ENCODE data around the gene UST.
"Not testable (repeated sequence)": the region's sequence is repeated elsewhere in the genome, so short reads cannot be mapped to it uniquely, and the experiment has no call there.

The UST gene

DNA sequence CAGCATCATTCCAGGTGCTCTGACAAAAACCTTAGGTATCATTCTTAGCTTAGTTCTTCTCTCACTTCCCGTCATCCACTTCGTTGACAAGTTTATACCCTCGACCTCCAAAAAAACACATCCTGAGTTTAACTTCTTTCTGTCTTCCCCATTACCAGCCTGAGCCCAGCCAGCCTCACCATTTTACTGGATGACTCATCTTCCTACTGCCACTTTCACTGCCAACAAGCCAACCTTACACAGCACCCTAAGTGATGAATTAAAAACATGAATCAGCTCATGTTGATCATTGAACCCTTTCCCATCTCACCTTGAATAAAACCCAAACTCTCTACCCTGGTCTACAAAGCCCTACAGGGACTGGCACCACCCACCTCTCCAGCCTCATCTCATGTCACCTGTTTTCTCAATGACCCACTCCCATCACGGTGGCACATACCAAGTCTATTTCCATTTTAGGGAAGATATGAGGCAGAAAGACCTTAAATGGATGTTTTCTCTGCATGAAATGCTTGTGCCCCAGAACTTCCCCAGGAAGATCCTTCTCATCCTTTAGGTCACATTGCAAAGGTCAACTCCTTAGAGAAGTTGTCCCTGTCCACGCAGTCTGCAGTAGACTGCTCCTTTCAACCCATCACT, 9.9 kb upstream of the UST start:
- no peak for DNase-seq

DNA sequence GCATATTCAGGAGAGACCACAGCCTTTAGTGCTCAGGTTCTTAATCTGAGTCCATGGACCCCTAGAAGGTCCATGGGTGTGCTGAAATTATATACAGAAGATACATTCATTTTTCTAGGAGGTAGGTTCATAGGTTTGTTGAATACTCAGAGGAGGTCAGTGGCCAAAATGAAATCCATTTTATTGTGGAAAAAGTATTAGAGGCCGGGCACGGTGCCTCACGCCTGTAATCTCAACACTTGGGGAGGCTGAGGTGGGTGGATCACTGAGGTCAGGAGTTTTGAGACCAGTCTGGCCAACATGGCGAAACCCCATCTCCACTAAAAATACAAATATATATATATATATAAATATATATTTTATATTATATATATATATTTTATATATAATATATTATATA, 9.0 kb upstream of the UST start:
- DNase-seq = no peak

DNA sequence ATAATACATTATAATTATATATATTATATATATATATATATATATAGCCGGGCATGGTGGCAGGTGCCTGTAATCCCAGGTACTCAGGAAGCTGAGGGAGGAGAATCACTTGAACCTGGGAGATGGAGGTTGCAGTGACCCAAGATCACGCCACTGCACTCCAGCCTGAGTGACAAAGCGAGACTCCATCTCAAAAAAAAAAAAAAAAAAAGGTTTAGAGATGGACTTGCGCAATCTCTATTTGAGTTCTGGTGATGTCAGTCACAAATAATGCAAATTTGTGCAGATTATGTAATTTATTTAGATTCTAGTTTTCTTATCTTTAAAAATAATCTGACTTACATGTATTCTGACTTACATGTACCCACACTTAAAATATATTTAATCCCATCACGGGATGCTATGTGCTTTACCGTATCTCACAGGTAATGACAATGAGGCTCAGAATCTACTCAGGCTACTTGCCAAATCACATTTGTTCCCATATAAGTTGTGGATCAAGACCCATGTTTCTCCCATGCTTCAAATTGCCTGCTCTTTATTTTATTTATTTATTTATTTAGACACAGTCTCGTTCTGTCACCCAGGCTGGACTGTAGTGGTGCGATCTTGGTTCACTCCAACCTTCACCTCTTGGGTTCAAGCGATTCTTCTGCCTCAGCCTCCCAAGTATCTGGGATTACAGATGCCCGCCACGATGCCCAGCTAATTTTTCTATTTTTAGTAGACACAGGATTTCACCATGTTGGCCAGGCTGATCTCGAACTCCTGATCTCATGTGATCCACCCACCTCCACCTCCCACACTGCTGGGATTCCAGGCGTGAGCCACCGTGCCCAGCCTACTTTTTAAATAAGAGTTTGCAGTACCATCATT, 7.6 kb upstream of the UST start:
- no peak for DNase-seq

DNA sequence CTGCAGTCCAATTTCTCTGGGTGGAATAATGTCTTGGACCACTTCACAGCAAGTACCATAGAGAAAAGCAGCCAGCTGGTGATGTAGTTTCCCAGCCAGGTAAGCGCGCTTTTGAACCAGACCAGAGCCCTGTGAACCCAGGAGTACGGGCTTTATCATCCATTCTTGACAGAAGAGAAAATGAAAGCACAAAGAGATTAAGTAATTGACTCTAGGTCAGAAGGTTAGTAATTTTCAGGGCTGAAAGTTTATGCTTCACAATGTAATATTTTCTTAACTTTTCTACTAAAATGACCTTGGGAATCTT, 7.1 kb upstream of the UST start:
- DNase-seq = no peak

DNA sequence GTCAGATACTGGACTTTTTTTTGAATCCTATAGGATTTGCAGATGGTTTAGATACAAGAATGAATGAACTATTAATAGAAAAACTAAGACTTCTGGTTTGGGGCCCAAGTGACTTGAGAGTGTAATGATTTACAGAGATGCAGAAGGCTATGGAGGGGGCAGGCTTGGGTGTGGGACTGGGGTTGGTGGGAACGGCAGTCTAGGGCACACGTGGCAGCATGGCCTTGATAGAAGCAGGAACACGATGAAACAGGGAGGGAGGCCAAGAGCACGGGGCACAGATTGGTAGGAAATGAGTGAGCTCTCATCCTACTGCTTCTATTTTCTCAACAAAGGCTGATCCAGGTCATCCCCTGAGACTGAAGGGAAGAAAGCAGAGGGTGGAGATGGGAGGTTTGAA, 3.4 kb upstream of the UST start:
- no peak for DNase-seq

DNA sequence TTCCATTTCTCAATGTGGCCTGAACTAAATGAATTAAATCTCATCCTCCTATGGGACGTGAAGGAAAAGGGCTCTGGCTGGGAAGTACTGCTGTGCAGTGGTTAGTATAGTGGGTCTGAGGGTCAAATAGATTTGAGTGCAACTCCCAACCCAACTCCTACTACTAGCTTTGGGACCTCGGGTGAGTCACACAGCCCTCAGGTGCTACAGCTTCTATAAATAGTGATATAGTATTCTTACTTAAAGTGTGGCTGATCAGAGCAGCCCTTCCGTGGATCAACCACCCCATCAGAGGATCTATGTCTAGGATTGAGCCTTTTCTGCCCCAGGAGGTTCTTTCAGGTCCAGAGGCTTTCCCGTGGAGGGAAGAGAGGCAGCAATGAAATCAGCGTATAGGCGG, 904 bp upstream of the UST start:
- no peak for DNase-seq

DNA sequence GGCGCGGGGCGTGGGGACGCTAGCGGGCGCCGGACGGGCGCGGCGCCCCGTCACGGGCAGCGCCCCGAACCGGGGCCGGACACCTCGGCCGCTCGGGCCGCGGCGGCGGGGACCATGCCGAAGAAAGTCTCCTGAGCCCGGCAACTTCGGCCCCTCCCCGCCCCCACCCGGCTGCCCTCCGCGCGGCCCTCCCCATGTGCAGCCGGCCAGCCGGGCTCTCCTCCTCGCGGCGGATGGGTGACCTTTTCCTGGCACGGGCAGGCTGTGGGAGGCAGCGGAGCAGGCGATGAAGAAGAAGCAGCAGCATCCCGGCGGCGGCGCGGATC, 278 bp downstream of the UST start:
- DNase-seq = no peak

DNA sequence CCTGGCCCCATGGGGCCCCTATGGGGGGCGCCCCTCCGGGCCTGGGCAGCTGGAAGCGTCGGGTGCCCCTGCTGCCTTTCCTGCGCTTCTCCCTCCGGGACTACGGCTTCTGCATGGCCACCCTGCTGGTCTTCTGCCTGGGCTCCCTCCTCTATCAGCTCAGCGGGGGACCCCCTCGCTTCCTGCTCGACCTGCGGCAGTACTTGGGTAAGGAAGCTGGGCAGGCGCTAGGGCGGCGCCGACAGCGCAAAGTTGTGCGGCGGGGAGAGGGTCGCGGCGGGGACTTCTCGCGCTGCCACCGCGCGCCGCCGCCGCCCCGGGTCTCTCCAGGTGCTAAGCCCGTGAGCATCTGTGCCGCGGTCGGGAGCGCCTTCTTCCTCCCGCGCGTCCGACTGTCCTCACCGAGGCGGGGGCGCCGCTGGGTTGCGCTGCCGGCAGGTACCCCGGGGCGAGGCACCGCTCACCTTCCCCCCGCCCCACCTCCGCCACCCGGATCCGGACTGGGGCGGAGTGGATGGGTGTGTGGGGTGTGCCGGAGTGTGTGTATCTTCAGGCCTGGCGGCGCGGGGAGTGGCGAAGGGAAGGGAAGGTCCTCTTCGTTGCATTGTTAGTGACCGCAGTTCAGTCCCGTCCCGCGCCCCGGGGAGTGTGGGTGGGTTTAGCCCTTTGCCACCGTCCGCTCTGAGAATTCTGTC, 788 bp downstream of the UST start:
- peak; percentile 52 for DNase-seq

DNA sequence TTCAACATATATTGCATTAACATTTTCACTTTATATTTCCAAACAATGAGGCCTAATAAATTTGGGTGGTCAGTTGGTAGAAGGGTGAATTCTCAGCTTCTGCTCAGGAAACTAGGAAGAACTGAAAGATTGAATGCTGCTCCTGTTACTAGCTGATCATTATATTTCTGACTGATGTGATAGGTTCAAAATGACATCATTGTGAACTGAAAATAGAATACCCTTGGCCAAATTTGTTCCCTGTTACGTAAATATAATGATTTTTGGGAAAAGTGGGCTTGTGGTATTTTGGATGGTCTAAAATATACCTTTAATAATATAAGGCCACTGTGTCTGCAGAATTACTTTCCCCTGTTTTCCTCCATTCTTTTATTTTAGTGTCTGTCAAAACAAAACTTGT, 2.8 kb downstream of the UST start:
- DNase-seq = no peak

DNA sequence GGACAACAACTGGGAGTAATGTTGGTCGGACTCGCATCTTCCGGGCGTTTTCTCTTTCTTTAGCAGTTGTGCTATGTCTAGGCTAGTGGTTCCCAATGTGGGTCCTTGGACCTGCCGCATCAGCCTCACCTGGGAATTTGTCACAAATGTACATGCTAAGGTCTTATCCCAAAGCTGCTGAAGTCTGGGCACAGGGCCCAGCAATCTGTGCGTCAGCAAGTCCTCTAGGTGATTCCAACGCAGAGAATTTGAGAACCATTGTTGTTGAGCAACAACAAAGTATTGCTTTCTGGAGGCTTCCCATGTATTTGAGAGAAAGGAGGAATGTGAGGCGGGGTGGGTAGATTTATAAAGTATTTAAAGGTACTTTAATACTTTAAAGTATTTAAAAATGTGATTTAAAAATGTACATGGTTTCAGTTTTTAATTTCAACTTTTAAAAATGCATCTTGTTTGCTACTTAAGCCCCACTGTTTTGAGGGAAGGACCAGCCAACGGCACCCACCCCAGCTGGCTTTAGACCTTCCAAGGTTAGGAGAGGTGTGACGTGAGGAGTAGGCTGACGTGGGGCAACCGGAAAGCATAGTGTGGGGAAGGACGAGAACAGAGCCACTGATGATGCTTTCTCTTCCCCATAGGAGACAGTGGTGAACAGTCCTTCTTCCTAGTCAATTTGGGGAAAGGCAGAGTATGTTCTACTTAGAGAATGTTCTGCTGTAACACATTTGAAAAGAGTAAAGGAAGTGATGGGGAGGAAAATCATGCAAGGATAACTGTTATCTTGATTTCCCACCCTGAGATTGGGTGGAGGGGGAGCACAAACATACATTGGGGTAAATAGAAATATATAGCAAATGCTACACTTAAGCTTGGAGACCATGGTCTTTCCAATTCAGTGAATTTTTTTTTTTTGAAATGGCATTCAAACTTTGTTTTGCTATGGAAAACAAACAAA, 4.3 kb downstream of the UST start:
- no peak for DNase-seq

DNA sequence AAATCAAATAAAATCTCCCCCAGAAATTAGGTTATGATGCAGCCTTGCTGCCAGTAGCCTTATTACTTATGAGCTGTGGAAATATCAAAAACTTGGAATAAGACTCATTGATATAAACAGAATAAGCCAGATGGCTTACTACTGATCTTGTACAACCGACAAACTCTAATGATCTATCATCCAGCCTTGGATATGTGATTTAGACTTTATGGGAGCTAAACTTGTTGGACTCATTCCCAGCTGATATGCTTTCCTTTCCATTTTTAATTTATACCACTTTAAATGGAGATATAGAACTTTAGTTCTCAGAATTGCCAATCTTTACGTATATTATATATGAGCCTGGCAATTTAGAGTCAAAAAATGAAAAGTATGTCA, 5.0 kb downstream of the UST start:
- DNase-seq = no peak

DNA sequence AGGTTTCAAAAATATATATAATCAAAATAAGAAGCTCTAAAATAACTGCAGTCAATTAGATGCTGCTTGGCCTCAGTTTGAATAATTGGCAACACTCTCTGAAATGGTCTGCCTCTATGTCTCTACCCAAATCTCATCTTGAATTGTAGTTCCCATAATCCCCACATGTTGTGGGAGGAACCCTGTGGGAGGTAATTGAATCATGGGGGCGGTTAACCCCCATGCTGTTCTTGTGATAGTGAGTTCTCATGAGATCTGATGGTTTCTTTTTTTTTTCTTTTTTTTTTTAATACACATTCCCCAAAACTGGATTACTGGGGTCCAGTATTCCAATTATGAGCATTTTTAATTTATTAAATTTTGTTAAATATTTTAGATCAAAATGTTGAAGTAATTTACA, 8.5 kb downstream of the UST start:
- DNase-seq = not testable (repeated sequence)

DNA sequence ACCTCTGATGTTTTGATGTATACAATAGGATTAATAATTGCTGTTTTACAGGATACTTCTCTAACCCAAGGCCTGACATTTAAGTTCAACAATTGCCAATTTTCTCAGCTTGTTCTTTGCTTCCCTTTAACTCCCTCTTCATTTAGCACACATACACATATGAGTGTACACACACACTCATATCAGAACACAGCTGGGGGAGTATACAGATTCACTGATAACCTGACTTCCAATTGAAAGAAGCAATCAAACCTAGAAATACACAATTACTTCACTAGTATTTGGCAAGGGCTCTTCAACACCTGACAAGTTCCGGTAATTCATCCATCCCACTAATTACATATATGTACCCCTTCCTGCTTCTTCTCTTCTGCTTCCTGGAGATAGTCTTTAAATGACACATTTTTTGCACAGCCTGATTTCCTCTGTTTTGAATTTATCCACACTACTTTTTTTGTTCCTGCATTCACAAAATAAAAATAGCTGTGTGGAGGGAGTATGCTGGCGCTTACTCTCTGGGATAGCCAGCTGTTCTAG, 11.2 kb downstream of the UST start:
- DNase-seq = no peak

DNA sequence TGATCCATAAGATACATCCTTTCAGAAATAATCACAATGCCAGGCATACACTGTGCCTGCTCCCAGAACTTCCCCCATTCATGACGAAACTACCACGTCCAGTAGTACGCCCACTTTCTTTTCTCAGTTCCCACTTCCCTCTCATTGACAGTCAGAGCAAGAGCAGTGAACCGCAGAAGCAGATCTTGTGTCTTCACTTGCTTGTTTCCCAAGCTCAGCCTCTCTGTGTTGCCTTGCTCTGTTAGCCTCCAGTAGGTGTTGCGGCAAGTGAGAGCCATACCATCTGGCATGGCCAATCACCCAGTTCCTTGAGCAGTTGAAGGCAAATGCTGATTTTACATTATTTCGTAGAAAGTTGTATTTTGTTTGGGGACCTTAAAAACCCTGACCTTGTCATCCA, 11.7 kb downstream of the UST start:
- no peak for DNase-seq

DNA sequence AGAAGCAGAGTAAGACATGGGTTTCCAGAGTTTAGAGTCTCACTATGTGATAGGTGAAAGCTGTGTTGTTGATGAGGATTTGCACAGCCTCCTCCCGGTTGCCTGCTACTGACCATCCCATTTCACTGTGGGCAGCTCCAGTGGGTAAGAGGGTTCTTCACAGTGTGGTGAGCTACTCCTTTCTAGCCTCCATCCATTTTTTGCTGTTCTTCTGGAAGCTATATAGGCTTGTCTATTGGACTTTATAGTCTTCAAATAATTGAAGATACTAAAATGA, 13.4 kb downstream of the UST start:
- no peak for DNase-seq

DNA sequence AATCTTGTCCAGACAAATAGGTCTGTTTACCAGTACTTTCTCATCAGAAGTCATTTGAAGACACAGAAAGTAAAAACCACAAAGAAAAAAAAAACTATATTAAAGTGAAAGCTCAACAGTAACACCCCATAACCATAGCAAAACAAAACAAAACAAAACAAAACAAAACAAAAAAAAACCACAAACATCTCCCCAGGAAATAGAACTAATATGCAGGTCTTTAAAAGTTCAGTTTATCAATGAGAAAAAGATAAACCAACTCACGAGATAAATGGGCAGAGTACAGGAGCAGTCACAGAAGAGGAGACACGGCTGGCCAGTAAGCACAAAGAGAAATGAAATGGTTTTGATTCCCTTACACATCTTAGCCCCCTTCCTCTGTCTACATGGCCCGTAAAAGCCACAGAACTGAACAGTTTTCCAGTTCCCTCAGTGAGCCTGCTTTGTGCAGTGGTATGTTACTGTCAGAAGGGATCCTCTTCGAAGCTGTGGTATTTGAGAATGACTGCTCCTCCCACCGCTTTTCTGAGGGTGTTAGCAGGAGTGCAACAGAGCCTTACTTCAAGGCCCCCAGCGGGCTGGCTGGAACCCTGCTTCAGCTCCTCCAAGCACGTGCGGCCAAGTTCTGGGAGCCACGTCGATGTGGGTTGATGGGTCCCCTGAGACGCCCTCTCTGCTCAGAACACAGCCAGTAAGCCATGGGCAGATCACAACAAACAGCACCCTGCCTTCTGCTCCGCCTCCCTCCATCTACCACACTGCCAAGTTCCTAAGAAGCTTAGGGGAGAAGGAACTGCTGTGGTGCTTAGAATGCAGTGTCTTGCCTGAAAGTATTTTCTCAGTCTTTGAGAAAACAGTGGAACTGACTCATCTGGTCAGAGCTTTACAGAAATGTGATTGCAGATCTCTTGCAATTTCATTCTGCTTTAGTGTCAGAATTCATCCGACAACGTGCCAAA, 14.0 kb downstream of the UST start:
- peak; percentile 60 for DNase-seq

DNA sequence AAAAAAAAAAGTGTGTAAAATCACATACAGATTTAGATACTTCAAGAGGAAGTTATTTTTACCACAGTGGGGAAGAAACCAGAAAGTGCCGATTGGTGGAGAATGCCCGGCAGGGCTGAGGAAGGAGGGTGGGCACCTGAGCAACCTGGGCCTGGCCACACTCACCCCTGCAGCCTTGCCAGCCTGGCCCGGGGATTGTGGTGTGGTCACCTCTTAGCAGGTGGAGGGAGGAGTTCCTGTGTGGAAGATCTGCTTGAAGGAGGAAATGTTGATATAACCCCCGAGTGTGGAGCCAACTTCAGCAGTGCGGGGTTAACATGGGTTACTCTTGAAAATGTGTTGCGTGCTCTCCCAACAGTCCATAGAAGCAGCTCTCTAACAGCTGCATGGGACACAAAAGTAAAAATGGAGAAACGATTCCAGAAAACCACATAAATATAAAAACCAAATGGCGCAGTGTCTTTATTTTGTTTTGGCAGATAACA, 14.7 kb downstream of the UST start:
- no peak for DNase-seq

DNA sequence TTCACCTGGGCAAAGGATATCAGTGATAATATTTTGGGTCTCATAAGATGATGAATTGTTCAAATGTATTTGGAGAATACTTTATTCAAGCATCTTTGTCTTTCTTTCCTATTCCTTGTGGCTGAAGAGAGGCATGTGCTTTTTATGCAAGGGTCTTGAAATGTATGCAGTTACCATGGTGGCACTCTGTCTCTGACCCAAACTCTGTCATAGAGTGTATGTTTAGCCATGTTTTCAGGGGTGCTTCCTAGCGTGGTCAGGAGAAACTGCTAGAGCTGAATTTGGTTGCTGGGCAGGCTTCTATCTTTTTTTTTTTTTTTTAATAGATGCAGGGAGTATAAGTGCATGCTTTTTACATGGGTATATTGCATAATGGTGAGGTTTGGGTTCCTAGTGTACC, 15.4 kb downstream of the UST start:
- no peak for DNase-seq

DNA sequence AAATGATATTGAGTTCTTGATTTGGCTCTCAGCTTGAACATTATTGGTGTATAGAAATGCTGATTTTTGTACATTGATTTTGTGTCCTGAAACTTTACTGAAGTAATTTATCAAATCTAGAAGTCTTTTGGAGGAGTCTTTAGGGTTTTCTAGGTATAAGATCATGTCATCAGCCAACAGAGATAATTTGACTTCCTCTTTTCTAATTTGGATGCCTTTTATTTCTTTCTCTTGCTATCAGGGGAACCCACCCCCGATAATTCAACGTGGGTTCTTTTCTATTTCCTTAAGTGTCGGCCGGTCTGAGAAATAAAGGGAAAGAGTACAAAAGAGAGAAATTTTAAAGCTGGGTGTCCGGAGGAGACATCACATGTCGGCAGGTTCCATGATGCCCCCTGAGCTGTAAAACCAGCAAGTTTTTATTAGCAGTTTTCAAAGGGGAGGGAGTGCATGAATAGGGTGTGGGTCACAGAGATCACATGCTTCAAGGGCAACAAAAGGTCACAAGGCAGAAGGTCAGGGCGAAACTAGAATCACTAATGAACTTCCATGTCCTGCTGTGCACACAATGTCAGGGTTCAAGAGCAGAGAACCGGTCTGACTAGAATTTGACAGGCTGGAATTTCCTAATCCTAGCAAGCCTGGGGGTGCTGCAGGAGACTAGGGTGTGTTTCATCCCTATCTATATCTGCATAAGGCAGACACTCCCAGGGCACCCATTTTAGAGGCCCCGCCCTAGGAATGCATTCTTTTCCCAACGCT, 17.6 kb downstream of the UST start:
- not testable (repeated sequence) for DNase-seq

DNA sequence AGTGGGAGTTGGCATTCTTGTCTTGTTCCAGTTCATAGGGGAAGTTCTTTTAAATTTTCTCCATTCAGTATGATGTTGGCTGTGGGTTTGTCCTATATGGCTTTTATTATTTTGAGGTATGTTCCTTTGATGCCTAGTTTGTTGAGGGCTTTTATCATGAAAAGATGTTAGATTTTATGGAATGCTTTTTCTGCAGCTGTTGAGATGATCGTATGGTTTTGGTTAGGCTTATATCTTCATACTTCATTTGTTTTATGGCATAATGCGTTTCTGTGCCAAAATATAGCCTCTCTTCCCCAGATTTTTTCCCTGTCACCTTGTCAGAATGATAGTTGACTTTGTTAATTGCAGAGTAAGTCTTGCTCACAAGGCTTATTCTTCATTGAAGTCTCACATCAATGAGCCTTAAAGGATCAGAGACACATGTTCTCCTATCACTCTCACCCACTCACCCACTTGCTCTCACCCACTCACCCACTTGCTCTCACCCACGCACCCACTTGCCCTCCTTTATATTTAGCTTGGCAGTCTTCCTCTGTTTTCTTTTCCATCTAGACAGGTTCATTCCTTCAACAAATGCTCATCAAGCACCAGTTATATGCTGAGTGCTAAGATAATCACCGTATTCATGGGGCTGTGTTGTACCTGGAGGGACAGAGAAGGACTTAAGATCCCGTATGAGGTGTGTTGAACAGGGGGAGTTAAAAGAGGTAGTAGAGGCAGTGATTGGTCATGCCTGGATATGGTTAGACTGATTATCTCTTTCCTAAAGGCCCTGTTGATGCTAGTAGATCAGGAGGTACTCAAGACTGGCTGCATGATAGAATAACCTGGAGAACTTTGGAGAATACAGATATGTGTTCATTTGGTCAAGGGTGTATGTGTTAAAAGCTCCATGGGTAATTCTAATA, 19.3 kb downstream of the UST start:
- DNase-seq = no peak

Measured in T1000 (cell line).